Measurements from ENCODE around the gene GCFC2.

Gene GCFC2

DNA sequence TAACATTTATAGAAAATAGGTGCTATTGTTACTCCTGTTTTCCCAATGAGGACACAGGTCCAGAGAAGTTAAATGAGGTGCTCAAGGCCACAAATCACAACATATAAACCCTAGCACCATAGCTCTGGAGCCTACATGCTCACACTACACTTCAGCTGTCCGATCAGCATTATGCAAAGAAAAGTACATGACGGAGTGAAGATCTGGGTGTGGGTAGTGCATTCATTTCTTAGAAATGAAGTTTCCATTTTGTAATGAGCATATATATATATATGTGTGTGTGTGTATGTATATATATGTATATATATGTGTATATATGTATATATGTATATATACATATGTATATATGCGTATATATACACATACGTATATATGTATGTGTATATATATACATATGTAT lies 94.3 kb downstream of the GCFC2 start:
- no peak for DNase-seq (ENCODE audit: extremely low read depth, low read depth)
- TF ChIP-seq, protein P1, sequence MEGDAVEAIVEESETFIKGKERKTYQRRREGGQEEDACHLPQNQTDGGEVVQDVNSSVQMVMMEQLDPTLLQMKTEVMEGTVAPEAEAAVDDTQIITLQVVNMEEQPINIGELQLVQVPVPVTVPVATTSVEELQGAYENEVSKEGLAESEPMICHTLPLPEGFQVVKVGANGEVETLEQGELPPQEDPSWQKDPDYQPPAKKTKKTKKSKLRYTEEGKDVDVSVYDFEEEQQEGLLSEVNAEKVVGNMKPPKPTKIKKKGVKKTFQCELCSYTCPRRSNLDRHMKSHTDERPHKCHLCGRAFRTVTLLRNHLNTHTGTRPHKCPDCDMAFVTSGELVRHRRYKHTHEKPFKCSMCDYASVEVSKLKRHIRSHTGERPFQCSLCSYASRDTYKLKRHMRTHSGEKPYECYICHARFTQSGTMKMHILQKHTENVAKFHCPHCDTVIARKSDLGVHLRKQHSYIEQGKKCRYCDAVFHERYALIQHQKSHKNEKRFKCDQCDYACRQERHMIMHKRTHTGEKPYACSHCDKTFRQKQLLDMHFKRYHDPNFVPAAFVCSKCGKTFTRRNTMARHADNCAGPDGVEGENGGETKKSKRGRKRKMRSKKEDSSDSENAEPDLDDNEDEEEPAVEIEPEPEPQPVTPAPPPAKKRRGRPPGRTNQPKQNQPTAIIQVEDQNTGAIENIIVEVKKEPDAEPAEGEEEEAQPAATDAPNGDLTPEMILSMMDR (IDR thresholded peaks at IDR 0.05; ENCODE audit: low read depth, low read length) = no peak

DNA sequence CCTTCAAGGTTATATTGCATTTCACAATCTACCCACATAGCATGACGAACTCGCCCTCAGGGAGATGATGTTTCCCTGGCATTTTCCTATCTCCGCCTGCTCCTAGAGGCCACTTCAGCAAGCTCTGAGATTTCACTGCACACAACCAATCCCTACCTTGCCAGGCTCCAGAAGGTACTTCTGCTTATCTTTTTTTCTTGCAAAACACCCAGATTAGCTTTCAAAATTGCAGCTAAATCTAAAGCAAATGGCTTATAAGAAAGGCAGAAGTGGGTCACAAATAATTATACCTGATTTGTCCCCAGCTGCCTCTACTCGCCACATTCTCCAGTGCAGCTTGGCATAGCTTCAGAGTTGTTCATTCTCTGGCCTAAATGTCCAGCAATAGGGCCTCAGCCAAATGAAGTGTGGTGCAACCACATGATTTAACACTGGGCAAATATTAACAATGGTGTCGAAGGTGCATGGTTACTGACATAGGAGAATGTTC lies 96.5 kb downstream of the GCFC2 start:
- no peak for DNase-seq (ENCODE audit: extremely low read depth, low read depth)
- TF ChIP-seq, protein P1 (IDR thresholded peaks at IDR 0.05; ENCODE audit: low read depth, low read length) = no peak; the same call in 1 of the 2 replicates

DNA sequence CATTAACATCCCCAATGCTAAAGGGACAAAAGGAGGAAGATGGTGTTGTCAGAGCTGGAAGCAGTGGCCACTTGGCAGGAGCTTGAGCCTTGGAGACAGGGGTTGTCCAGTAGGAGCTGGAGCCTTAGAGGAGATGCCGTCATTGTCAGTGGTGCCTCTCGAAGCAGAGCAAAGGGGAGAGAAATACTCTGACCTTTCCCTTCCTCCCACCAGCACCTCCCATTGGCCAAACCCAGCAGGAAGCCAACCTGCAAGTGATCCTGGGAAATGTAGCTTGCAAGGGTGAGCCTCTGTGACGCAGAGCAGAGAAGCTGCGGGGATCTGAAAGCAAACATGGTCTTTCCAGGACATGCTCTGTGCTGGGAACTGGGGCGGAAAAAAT lies 97.9 kb downstream of the GCFC2 start:
- TF ChIP-seq, protein P1 (IDR thresholded peaks at IDR 0.05; ENCODE audit: low read depth, low read length) = no peak
- DNase-seq (ENCODE audit: extremely low read depth, low read depth) = no peak

Measured in AG09319 (cell line).